Measurements from ENCODE around the gene MIDN.

GRCh38 chr19:1248786-1249297, 459 bp downstream of the MIDN start:
- TF ChIP-seq EZH2 (IDR thresholded peaks at IDR 0.05; ENCODE audit: insufficient read depth, poor library complexity, severe bottlenecking) (no peak), EZH2phosphoT487 (IDR thresholded peaks at IDR 0.05; ENCODE audit: insufficient read depth, low read depth) (no peak)

All from GM23248 (cell line).